Peyer's patch (tissue), 4 donors: ENCODE results near the gene AXIN1. TPM values are rescaled to one million over a fixed set of nuclear protein-coding genes. Genes with fewer than 3 reads are reported as not detected.
A peak's percentile ranks its signal among the peaks of the same experiment; 100 is the strongest.

ENCODE experiments used
- DNase-seq, 3 donors: peaks; one replicate each; pipeline ENCODE4 v3.0.0-alpha.2; 2017 to 2019
- H3K27ac ChIP-seq, 4 donors: fragments of 200-600 bp; sonication (generic); one replicate each; pipeline ENCODE4 v1.5.1; 2016 to 2019
- H3K27me3 ChIP-seq, 2 donors: fragments of 200-600 bp; sonication (generic); one replicate each; pipeline ENCODE4 v1.5.1; 2019
- H3K36me3 ChIP-seq, 3 donors: fragments of 200-600 bp; sonication (generic); one replicate each; pipeline ENCODE4 v1.5.1; 2016 to 2019
- H3K4me1 ChIP-seq, 4 donors: fragments of 200-600 bp; sonication (generic); one replicate each; pipeline ENCODE4 v1.5.1; 2016 to 2019
- H3K4me3 ChIP-seq, 4 donors: fragments of 200-600 bp; sonication (generic); 1 replicate in 3 of 4; 2 replicates in 1 of 4; pipeline ENCODE4 v1.5.1; 2016 to 2019; ENCODE audit warnings: mild to moderate bottlenecking in 1 of 4
- H3K9me3 ChIP-seq, 4 donors: fragments of 200-600 bp; sonication (generic); one replicate each; pipeline ENCODE4 v1.5.1; 2016 to 2019; ENCODE audit warnings: mild to moderate bottlenecking in 1 of 4
- CTCF ChIP-seq, 6 experiments: fragments of 450-650 bp in 4 of 6; fragments of 200-600 bp in 2 of 6; sonication (generic) in 1 of 6; IDR thresholded peaks; one replicate each; pipeline ENCODE4 v1.5.1; 2017 to 2019; ENCODE audit warnings: antibody characterized with exemption in 6 of 6, mild to moderate bottlenecking in 3 of 6, moderate library complexity in 1 of 6
- POLR2A ChIP-seq, 2 donors: fragments of 450-650 bp; IDR thresholded peaks; one replicate each; pipeline ENCODE4 v1.5.1; 2017; ENCODE audit warnings: antibody characterized with exemption in 2 of 2, mild to moderate bottlenecking in 2 of 2, moderate library complexity in 2 of 2
- total RNA-seq, 4 donors: library from RNA; depleted of rRNA; stranded (reverse); fragments of >200 nt; gene quantifications; one replicate each; pipeline ENCODE4 v1.1.0, GENCODE V29; 2016

AXIN1 gene
- total RNA-seq, 4 donors from 2014 or later = 31.4 to 47.2 (median 37.3) TPM

- Histone ChIP-seq H3K36me3 (peaks cover 0 to 21% (median 0%) of the 10 kb centered on the region in 3 donors), H3K27ac (no peak overlapping the region)
These were observed 68.1 kb downstream of the AXIN1 start for GRCh38 chr16:284204-285120.

GRCh38 chr16:283033-283805 is 69.3 kb downstream of the AXIN1 start, which contains the start of gene PDIA2:
Gene PDIA2 (plus strand): TSS chr16:283164. CDS start chr16:283170, 6 bp downstream.
- Histone ChIP-seq H3K36me3 (peaks cover 0 to 8% (median 0%) of the 10 kb centered on the region in 3 donors), H3K4me3 (no peak within 1 kb of the TSS), H3K27me3 (peaks cover 0 to 18% of the 10 kb centered on the region in 2 donors), H3K4me1 (peaks cover 0 to 22% (median 7%) of the 10 kb centered on the region in 4 donors), H3K27ac (no peak within 1 kb of the TSS), H3K9me3 (no peaks in the 10 kb centered on the region)
- TF ChIP-seq POLR2A (IDR thresholded peaks at IDR 0.05) (no peak), CTCF (IDR thresholded peaks at IDR 0.05) (no peak)
- DNase-seq = no peak

More at GRCh38 chr16:284204-285120, 68.1 kb downstream of the AXIN1 start:
- TF ChIP-seq POLR2A (IDR thresholded peaks at IDR 0.05) (no peak), CTCF (IDR thresholded peaks at IDR 0.05) (no peak)
- H3K4me3 ChIP-seq = no peak overlapping the region
- H3K9me3 ChIP-seq = no peaks in the 10 kb centered on the region
- H3K4me1 ChIP-seq = peaks cover 0 to 20% (median 7%) of the 10 kb centered on the region in 4 donors
- H3K27me3 ChIP-seq = peaks cover 0 to 18% of the 10 kb centered on the region in 2 donors
- no peak for DNase-seq

- H3K27ac ChIP-seq = no peak overlapping the region
- peaks cover 0 to 1% (median 0%) of the 10 kb centered on the region in 3 donors for H3K36me3 ChIP-seq
- TF ChIP-seq POLR2A (IDR thresholded peaks at IDR 0.05) (no peak), CTCF (IDR thresholded peaks at IDR 0.05) (no peak)
- peaks cover 0 to 18% of the 10 kb centered on the region in 2 donors for H3K27me3 ChIP-seq
- no peak for DNase-seq
- no peak overlapping the region for H3K4me3 ChIP-seq
- H3K4me1 ChIP-seq = peaks cover 0 to 22% (median 7%) of the 10 kb centered on the region in 4 donors
- no peaks in the 10 kb centered on the region for H3K9me3 ChIP-seq
These were observed 70.0 kb downstream of the AXIN1 start for GRCh38 chr16:282491-282890.

- H3K36me3 ChIP-seq = no peaks in the 10 kb centered on the region
- no peak for TF ChIP-seq POLR2A (IDR thresholded peaks at IDR 0.05)
- TF ChIP-seq CTCF (IDR thresholded peaks at IDR 0.05) = no peak
- H3K9me3 ChIP-seq = no peaks in the 10 kb centered on the region
- H3K27me3 ChIP-seq = peaks cover 0 to 18% of the 10 kb centered on the region in 2 donors
- peaks cover 0 to 22% (median 7%) of the 10 kb centered on the region in 4 donors for H3K4me1 ChIP-seq
- H3K4me3 ChIP-seq = no peak overlapping the region
- DNase-seq = no peak
- no peak overlapping the region for H3K27ac ChIP-seq
These were observed 70.8 kb downstream of the AXIN1 start for GRCh38 chr16:281660-282255.

GRCh38 chr16:280991-281659 is 71.4 kb downstream of the AXIN1 start:
- peaks cover 0 to 25% (median 7%) of the 10 kb centered on the region in 4 donors for H3K4me1 ChIP-seq

More at GRCh38 chr16:280991-281659, 71.4 kb downstream of the AXIN1 start:
- DNase-seq = no peak
- Histone ChIP-seq H3K36me3 (no peaks in the 10 kb centered on the region), H3K27me3 (peaks cover 0 to 18% of the 10 kb centered on the region in 2 donors), H3K9me3 (no peaks in the 10 kb centered on the region), H3K27ac (no peak overlapping the region), H3K4me3 (peak overlapping the region in 2 of 4 donors; percentile 43 to 45)
- TF ChIP-seq CTCF (IDR thresholded peaks at IDR 0.05) (no peak), POLR2A (IDR thresholded peaks at IDR 0.05) (no peak)
